HG03196 (cell line): ENCODE data around the gene FKBP10.

Source experiments
- ATAC-seq: cut with Tn5 transposase; IDR thresholded peaks from one replicate; pipeline ENCODE4 v1.9.1; 2021; ENCODE audit not compliant: unreplicated experiment

Gene FKBP10

DNA sequence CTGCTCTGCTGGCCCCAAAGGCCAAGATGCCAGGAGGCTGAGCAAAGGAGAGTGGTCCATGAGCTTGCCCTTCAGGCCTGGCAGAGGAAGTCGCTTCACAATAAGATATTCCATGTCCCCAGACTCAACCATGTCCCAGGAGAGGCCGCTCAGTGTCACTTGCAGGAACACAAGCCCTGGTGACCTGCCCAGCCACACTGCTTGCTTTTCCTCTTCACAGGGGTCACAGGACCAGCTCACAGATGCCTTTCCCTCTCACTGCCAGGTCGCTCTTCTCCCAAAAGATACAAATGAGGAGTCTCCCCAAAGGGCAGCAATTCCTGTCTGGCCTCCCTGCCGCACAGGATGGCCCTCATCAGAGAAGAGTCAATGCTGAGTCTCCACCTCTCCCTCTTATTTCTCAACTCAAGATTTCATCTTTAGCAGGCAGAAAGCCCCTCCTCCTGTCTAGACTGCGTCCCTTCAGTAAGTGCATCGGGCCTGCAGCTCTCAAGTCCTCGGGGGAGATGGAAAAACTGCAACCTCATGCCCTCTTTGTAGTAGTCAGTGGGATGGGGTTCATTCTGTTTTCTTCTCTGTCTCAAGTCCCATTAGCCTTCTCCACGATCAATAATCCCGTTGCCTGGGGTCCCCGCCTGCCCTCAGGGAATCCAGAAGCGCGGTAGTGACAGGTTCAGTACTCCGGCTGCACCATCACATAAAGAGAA is 31.2 kb upstream of the FKBP10 start:
- no peak for ATAC-seq

- ATAC-seq = no peak
Observed at GRCh38 chr17:41782142-41782541, 30.7 kb upstream of the FKBP10 start.

DNA sequence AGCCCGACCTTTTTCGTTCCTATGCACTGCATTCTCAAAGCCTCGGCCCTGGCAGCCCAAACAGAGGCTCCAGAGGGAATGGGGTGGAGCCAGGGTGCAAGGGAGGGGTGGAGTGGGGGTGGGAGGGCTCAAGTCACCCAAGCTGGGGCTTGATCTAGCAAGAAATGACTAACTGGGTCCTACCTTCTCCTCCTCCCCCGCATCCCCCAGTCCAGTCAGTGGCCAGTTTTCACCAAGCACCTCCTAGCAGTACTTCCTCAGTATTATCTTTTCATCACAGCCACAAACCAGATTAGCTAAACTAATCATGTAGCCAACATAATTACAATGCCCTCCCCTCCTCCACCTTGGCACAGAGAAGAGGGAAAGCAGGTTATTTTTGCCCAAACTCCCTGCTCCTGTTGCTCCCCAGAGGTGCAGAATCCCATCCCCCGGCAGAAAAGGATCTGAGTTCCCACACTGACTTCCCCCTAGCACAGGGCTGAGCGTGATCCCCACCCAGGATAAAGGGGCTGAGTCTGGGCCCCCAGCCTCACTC is 28.5 kb upstream of the FKBP10 start:
- ATAC-seq = no peak

DNA sequence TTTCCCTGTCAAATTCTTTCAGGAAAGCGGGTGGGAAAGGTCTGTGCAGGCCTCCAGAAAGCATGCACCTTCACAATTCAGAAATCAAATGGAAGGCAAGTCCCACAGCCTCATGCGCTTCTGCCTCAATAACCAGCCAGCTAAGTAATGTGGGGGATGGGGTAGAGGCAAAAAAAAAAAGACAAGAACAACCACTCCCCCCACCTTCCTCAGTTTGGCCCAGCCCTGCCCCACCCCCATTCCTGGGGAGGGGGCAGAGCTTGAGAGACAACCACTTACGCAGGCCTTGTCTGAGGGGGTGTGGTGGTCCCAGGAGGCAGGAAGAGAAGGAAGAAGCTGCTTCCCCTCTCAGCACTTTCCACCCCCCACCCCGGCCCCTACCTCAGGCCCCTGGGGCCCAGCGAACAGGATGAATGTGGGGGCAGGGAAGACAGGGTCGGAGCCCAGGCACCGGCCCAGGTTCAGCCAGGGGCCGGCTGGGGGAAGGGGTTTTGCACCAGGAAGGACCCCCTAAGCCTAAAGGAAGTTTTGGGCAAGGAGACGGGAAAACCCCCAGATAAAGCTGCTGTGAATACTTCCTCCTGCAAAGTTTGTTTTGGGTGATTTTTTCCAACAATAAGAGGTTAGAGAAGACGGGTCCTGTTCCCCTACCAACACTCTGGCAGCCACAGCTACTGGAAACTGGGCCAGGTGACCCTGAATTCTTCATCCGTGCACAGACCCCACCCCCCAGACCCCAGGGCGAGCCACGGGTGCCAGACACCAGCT is 27.5 kb upstream of the FKBP10 start:
- no peak for ATAC-seq

DNA sequence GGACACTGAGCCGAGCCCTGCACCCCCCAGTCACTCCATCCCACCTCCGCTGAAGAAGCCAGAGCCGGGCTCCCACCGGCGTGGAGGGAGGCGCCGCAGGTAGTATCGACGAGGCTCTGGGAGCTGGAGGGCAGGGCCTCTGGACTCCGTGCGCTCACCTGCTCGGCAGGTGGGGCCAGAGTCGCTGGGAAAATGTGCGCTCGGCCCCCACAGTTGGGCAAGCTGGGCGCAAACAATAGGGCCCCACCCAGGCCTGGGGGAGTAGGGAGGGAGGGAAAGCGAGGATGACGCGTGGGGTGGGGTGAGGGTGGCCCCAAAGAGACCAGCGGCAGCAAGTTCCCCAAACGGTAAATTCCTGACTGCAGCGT is 27.0 kb upstream of the FKBP10 start:
- no peak for ATAC-seq

DNA sequence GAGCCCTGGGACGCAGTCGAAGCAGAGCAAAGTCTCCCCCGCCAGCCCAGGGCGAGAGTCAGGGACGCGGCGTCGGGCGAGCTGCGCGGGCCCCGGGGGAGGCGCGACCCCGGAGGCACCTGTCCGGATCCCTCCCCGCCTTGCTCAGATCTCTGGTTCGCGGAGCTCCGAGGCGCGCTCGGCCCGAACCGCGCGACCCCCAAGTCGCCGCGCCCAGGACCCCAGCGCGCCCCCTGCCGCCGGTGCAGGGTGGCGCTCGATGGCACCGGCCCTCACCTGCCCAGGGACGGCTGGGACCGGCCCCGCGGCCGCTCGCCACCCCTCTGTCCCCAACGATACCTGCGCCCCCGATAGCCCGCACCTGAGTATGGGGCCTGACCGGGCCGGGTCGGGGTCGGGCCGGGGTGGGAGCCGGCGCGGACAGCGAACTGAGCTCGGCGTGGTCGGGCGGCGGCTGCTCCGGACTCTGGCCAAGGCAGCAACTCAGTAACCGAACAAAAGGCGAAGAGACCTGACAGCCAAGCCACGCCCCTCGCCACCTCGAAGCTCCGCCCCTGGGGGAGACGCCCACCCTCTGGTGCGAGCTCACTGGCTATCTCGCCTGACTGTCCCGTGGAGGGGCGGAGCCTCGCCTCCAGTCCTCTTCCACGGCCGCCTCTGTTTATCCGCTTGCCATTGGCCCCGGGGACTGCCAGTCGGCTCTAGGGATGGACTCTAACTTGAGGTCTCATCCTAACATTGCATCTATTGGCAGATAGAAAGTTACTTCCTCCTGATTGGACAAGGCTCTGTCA is 26.4 kb upstream of the FKBP10 start, which contains the start of gene JUP:
JUP (minus strand) TSS at position 485 of the 794 bp plus-strand sequence. CDS start 14,857 bp downstream, outside the sequence.
- peak; percentile 65 for ATAC-seq

GRCh38 chr17:41787021-41787418 is 25.8 kb upstream of the FKBP10 start:
- no peak for ATAC-seq

DNA sequence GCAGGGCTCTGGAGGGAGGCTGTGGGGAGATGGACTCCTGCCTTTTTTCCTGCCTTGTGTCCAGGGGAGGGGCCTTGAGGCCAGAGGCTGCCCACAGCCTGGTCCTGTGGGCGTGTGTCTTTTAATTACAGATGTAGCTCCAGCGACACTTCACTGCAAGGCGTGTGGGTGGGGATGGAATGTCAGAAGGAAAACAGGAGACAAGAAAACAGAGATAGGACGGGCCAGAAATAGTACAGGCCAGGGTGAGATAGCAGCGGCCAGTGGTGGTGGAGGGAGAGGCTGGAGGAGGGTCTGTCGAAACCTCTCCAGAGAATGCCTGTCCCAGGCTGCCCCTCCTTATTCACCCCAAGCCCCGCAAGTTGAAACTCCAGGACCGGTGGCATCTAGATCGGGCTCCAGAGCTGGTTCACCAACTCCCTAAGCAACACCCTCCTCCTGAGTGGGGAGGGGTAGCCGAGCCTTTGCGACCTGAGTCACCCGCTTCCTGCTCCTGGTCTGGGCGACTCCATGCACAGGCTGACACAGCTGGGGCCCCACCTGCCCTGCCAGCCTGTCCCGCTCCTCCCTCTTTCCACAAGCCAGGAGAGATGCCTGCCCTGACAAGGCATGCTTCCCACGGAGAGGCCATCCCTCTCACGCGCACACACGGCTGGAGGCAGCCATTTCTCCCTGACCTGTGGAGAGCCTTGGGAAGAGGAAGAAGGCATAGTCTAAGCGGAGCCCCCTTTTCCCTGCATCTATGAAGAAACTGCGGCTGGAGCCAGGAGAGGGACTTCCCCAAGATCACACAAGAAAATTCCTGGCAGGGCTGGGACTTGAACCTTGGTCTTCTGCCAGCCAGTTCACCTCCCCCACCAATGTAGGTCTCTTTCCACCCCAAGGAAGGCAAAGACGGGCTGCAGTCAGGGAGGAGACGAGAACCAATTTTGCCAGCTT is 19.7 kb upstream of the FKBP10 start:
- ATAC-seq = no peak

- ATAC-seq = no peak
Observed at GRCh38 chr17:41793784-41794539, 18.8 kb upstream of the FKBP10 start.

DNA sequence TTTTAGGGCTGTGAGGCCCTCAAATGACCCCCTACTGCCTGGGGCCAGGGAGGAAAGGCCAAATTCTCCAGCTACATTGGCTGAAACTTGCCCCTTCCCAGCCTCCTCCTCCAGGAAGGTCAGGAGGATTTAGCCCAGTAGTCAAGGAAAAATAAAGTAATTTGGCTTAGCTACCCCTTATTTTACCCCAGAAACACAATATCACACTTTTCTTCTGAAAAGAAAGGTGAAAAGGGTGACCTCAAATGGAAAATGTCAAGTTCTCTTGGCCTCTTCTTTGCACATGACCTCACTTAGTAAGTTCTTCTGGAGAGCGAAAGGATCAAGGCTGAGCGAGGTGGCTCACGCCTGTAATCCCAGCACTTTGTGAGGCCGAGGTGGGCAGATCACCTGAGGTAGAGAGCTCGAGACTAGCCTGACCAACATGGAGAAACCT is 18.2 kb upstream of the FKBP10 start:
- no peak for ATAC-seq

DNA sequence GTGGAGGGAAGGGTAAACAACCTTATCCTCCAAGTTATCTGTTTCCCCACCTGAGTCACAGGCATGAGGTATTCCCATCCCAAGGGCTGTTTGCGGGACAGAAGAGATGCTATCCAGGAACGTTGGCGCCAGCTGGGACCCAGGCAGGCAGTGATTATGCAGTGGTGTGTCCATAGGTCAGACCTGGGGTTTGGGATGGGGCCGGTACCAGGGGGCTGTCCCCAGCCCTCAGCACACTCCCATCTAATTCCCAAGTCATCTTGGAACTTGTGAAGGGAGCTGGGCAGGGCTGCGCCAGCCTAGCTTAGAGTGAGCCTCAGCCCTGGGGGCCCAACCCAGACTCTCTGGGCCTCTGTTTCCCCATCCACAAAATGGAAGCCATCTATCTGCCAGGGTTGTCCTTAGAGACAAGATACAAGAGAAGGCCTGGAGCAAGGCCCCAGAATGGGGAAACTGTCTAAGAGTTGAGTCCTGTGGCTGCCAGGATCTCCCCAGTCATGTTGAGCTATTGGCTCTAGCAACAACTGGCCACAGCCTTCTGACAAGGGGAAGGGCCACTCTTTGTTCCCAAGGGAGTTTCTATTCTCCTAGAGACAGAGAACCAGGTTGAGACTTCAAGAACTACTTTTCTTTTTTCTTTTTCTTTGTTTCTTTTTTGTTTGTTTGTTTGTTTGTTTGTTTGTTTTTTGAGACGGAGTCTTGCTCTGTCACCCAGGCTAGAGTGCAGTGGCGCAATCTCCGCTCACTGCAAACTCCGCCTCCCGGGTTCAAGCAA is 16.5 kb upstream of the FKBP10 start:
- ATAC-seq = no peak

GRCh38 chr17:41797377-41797776 is 15.4 kb upstream of the FKBP10 start:
- ATAC-seq = no peak

- ATAC-seq = no peak
Observed at GRCh38 chr17:41799366-41799765, 13.4 kb upstream of the FKBP10 start.

GRCh38 chr17:41800601-41801373 is 12.0 kb upstream of the FKBP10 start:
- no peak for ATAC-seq

DNA sequence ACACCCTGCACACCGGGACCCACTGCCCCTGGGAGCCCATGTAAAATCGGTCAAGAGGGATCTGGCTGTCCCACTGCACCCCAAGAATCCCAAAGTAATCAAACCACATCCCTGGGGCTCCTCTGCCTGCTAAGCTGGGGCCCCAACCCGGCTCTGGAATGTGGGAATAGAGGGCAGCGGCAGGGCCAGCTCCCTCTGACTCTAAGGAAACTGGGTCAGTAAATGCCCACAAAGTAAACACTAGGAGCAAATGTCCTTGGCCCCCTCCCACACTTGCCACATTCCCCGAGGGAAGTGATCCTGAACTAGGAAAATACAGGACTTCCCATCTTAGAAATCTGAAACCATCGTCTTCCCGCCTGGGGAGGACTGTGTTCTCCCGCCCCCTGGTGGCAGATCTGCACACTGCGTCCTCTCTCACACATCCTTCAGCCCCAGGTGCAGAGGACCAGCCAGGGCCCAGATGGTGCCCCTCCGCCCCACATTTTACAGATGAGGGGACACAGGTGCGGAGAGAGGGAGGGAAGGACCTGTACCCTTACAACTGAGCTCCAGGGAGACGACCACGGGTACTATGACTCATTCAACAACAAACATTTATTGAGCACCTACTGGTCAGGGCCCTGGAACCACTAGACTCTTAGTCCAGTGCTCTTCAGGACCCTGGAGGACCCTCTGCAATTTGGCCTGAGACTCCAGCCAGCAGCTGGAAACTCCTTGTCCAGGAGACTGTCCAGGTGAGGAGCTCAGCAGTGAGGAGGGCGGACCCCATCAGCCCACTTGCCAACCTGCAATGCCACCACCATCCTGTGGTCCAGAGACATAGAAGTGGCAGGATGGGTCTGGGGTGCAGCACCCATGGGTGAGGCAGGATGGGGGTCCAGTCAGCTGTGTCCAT is 11.2 kb upstream of the FKBP10 start:
- no peak for ATAC-seq

GRCh38 chr17:41803049-41804020 is 9.5 kb upstream of the FKBP10 start:
- ATAC-seq = no peak
